Body of pancreas (tissue), 4 donors: Measurements from ENCODE around the gene GRIA1. TPM values are rescaled to one million over a fixed set of nuclear protein-coding genes. Genes with fewer than 3 reads are reported as not detected.

Experiments used
- ATAC-seq: fragments of 150-250 bp; one replicate; pipeline ENCODE4 v1.9.1; 2016
- DNase-seq, 4 donors: peaks; one replicate each; pipeline ENCODE4 v3.0.0-alpha.2; 2019
- H3K27ac ChIP-seq, 4 donors: fragments of 200-600 bp; sonication (generic); 1 replicate in 3 of 4; 2 replicates in 1 of 4; pipeline versions ENCODE4 v1.5.1 to v1.6.1; 2016 to 2019; ENCODE audit warnings: mild to moderate bottlenecking in 1 of 4, mixed read lengths in 1 of 4, moderate library complexity in 1 of 4
- H3K27me3 ChIP-seq, 2 donors: fragments of 200-600 bp; sonication (generic); one replicate each; pipeline ENCODE4 v1.6.0; 2016; ENCODE audit warnings: mild to moderate bottlenecking in 1 of 2
- H3K36me3 ChIP-seq, 2 donors: fragments of 200-600 bp; sonication (generic); replicated peaks in 1 of 2; 2 replicates each; pipeline ENCODE4 v1.5.1; 2016; ENCODE audit warnings: low read depth in 2 of 2; ENCODE audit not compliant: insufficient read depth in 1 of 2
- H3K4me1 ChIP-seq: fragments of 200-600 bp; sonication (generic); one replicate; pipeline ENCODE4 v1.6.0; 2016
- H3K4me3 ChIP-seq, 2 donors: fragments of 200-600 bp; sonication (generic); 1 replicate in 1 of 2; 2 replicates in 1 of 2; pipeline ENCODE4 v1.5.1; 2016 to 2019
- H3K9me3 ChIP-seq, 3 donors: fragments of 200-600 bp; sonication (generic); 1 replicate in 2 of 3; 2 replicates in 1 of 3; pipeline ENCODE4 v1.5.1; 2016
- POLR2A ChIP-seq, 3 donors: fragments of 450-650 bp; IDR thresholded peaks; one replicate each; pipeline ENCODE4 v1.6.1; 2016; ENCODE audit warnings: antibody characterized with exemption in 3 of 3, mild to moderate bottlenecking in 2 of 3
- WGBS, 2 donors: methylation state at CpG; one replicate each; pipeline ENCODE4 v1.1.5; 2017; 5-methylcytosine and 5-hydroxymethylcytosine counted together
- intact Hi-C: fragments of 100-400 bp; cut with DNase I; formaldehyde crosslinking; loops from one replicate; pipeline ENCODE4 v1.15.1; 2023
- total RNA-seq, 2 donors: library from RNA; depleted of rRNA; stranded (reverse); fragments of >200 nt; gene quantifications; one replicate each; pipeline ENCODE4 v1.1.0, GENCODE V29; 2016
- TF ChIP-seq, protein P1 (sequence below), 7 experiments: fragments of 450-650 bp in 4 of 7; fragments of 200-600 bp in 3 of 7; sonication (generic) in 3 of 7; IDR thresholded peaks; one replicate each; pipeline ENCODE4 v1.5.1; 2016 to 2019; ENCODE audit warnings: antibody characterized with exemption in 7 of 7

GRIA1 gene
- total RNA-seq, 2 donors from 2014 or later = 0.26 to 2.6 TPM

- DNase-seq = no peak
- WGBS, 2 donors = 55 to 57% methylated on average over 2 of the region's 2 CpGs
- Histone ChIP-seq H3K27me3 (no peaks in the 10 kb centered on the region), H3K36me3 (no peaks in the 10 kb centered on the region), H3K4me3 (no peak overlapping the region), H3K27ac (no peak overlapping the region), H3K4me1 (no peaks in the 10 kb centered on the region), H3K9me3 (no peaks in the 10 kb centered on the region)
- ATAC-seq = no peak
- intact Hi-C loops = no loop called here
- TF ChIP-seq POLR2A (IDR thresholded peaks at IDR 0.05) = no peak
- TF ChIP-seq, protein P1, sequence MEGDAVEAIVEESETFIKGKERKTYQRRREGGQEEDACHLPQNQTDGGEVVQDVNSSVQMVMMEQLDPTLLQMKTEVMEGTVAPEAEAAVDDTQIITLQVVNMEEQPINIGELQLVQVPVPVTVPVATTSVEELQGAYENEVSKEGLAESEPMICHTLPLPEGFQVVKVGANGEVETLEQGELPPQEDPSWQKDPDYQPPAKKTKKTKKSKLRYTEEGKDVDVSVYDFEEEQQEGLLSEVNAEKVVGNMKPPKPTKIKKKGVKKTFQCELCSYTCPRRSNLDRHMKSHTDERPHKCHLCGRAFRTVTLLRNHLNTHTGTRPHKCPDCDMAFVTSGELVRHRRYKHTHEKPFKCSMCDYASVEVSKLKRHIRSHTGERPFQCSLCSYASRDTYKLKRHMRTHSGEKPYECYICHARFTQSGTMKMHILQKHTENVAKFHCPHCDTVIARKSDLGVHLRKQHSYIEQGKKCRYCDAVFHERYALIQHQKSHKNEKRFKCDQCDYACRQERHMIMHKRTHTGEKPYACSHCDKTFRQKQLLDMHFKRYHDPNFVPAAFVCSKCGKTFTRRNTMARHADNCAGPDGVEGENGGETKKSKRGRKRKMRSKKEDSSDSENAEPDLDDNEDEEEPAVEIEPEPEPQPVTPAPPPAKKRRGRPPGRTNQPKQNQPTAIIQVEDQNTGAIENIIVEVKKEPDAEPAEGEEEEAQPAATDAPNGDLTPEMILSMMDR (IDR thresholded peaks at IDR 0.05) = no peak
These were observed 149.8 kb downstream of the GRIA1 start for GRCh38 chr5:153640293-153640692.

DNA sequence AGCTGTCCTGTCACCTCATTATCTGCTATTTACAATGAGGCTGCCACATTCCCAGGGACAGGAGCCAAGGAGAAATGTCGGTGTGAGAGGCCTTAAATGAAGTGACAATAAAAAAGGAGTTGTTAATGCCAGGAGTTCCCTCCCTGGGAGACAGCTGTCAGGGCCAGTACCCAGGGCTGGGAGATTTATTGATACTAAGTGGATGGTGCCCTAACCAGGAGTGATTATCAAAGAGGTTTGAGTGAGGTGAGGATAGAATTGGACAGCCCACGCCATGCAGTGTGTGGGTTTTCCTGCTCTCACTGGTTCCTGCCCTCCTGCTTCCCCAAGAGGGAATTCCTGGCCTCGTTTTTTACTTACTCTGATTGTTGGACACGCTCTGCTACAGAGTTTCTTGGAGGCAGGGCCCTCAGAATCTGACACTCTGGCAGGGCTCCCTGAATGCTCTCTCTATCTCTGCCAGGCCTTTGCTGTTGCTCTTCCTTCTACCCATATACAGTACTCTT lies 150.8 kb downstream of the GRIA1 start:
- ATAC-seq = no peak

GRCh38 chr5:153654504-153655200 lies 164.2 kb downstream of the GRIA1 start:
- Histone ChIP-seq H3K27me3 (no peaks in the 10 kb centered on the region), H3K36me3 (no peaks in the 10 kb centered on the region), H3K27ac (no peak overlapping the region), H3K4me1 (no peaks in the 10 kb centered on the region), H3K4me3 (no peak overlapping the region), H3K9me3 (no peaks in the 10 kb centered on the region)
- TF ChIP-seq, protein P1 (IDR thresholded peaks at IDR 0.05) = no peak
- TF ChIP-seq POLR2A (IDR thresholded peaks at IDR 0.05) = no peak
- intact Hi-C loops = no loop called here
- DNase-seq (no peak), ATAC-seq (no peak)
- WGBS, 2 donors = 34 to 43% methylated on average over 3 of the region's 3 CpGs

More for the DNA sequence above, 150.8 kb downstream of the GRIA1 start:
- intact Hi-C loops = no loop called here
- Histone ChIP-seq H3K9me3 (no peaks in the 10 kb centered on the region), H3K36me3 (no peaks in the 10 kb centered on the region), H3K4me3 (no peak overlapping the region), H3K4me1 (no peaks in the 10 kb centered on the region), H3K27me3 (no peaks in the 10 kb centered on the region), H3K27ac (no peak overlapping the region)
- TF ChIP-seq POLR2A (IDR thresholded peaks at IDR 0.05) = no peak
- TF ChIP-seq, protein P1 (IDR thresholded peaks at IDR 0.05) = no peak
- no peak for DNase-seq
- 36% methylated on average over 4 of the region's 4 CpGs for WGBS, 2 donors

DNA sequence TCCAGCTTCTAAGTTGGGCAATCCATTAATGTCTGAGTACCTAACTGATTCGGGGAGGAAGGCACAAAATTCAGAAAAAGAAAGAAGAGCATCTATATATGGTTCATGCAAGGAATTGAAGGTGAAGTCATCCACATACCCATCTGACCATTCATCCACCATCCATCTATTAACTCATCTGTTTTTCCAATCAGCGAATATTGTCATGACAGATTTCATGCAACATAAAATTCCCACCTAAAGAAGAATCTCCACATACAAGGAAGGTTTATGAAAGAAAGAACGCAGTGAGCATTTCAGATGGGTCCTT lies 164.7 kb downstream of the GRIA1 start:
- no peak for ATAC-seq
- WGBS, 2 donors = 56 to 59% methylated on average over 3 of the region's 3 CpGs

More for the DNA sequence above, 164.7 kb downstream of the GRIA1 start:
- H3K27me3 ChIP-seq = no peaks in the 10 kb centered on the region
- H3K4me1 ChIP-seq = no peaks in the 10 kb centered on the region
- no peak overlapping the region for H3K4me3 ChIP-seq
- H3K36me3 ChIP-seq = no peaks in the 10 kb centered on the region
- H3K9me3 ChIP-seq = no peaks in the 10 kb centered on the region
- TF ChIP-seq POLR2A (IDR thresholded peaks at IDR 0.05) = no peak
- TF ChIP-seq, protein P1 (IDR thresholded peaks at IDR 0.05) = no peak
- H3K27ac ChIP-seq = no peak overlapping the region
- no peak for DNase-seq
- intact Hi-C loops = no loop called here
